GM21529 (cell line): ENCODE data around the gene OR4F6.
"Not testable (repeated sequence)": the region's sequence is repeated elsewhere in the genome, so short reads cannot be mapped to it uniquely, and the experiment has no call there.

Experiments
- ATAC-seq: cut with Tn5 transposase; IDR thresholded peaks from one replicate; pipeline ENCODE4 v1.9.1; 2021; ENCODE audit not compliant: unreplicated experiment

The OR4F6 gene

GRCh38 chr15:101803209-101803608 is at the start of gene OR4F6:
OR4F6 (plus strand) TSS chr15:101803509; CDS start chr15:101805720, 2,211 bp downstream.
- no peak for ATAC-seq

- not testable (repeated sequence) for ATAC-seq
Measured at GRCh38 chr15:101764669-101765339, 38.5 kb upstream of the OR4F6 start.

GRCh38 chr15:101765340-101765671 is 38.0 kb upstream of the OR4F6 start:
- not testable (repeated sequence) for ATAC-seq

- ATAC-seq: no peak
Measured at GRCh38 chr15:101765772-101766456, 37.4 kb upstream of the OR4F6 start.

GRCh38 chr15:101767083-101767640 is 36.1 kb upstream of the OR4F6 start:
- not testable (repeated sequence) for ATAC-seq

GRCh38 chr15:101772921-101773320 is 30.4 kb upstream of the OR4F6 start:
- no peak for ATAC-seq

GRCh38 chr15:101773496-101774100 is 29.7 kb upstream of the OR4F6 start:
- no peak for ATAC-seq

GRCh38 chr15:101775136-101775535 is 28.2 kb upstream of the OR4F6 start:
- ATAC-seq: no peak

GRCh38 chr15:101778576-101778975 is 24.7 kb upstream of the OR4F6 start:
- ATAC-seq: not testable (repeated sequence)

GRCh38 chr15:101780225-101780624 is 23.1 kb upstream of the OR4F6 start:
- ATAC-seq: not testable (repeated sequence)

GRCh38 chr15:101781928-101782327 is 21.4 kb upstream of the OR4F6 start:
- no peak for ATAC-seq

- no peak for ATAC-seq
Measured at GRCh38 chr15:101784644-101785043, 18.7 kb upstream of the OR4F6 start.

GRCh38 chr15:101786422-101786821 is 16.9 kb upstream of the OR4F6 start:
- not testable (repeated sequence) for ATAC-seq

GRCh38 chr15:101788001-101788400 is 15.3 kb upstream of the OR4F6 start:
- ATAC-seq: not testable (repeated sequence)

GRCh38 chr15:101788503-101789269 is 14.6 kb upstream of the OR4F6 start:
- ATAC-seq: not testable (repeated sequence)

GRCh38 chr15:101790748-101791147 is 12.6 kb upstream of the OR4F6 start:
- not testable (repeated sequence) for ATAC-seq

GRCh38 chr15:101793981-101794380 is 9.3 kb upstream of the OR4F6 start:
- not testable (repeated sequence) for ATAC-seq

GRCh38 chr15:101795455-101795854 is 7.9 kb upstream of the OR4F6 start:
- no peak for ATAC-seq

- no peak for ATAC-seq
Measured at GRCh38 chr15:101799665-101800064, 3.6 kb upstream of the OR4F6 start.

GRCh38 chr15:101801048-101801447 is 2.3 kb upstream of the OR4F6 start:
- ATAC-seq: no peak

GRCh38 chr15:101803676-101804075 is 367 bp downstream of the OR4F6 start:
- ATAC-seq: no peak
